OCI-LY7 (cell line): Measurements from ENCODE around the gene FLNB.

Experiments used
- EZH2phosphoT487 ChIP-seq: fragments of 200-600 bp; sonication (generic); IDR thresholded peaks from 2 replicates; pipeline ENCODE4 v1.6.1; 2018; ENCODE audit warnings: low read depth, borderline replicate concordance, mild to moderate bottlenecking, mixed run types, antibody characterized with exemption, low read length, moderate library complexity, mixed read lengths
- TF ChIP-seq, protein P1 (sequence below): fragments of 200-600 bp; sonication (generic); conservative IDR thresholded peaks from 2 replicates; pipeline ENCODE4 v1.5.1; 2014; ENCODE audit warnings: mild to moderate bottlenecking, antibody characterized with exemption, low read length, moderate library complexity, mixed read lengths

DNA sequence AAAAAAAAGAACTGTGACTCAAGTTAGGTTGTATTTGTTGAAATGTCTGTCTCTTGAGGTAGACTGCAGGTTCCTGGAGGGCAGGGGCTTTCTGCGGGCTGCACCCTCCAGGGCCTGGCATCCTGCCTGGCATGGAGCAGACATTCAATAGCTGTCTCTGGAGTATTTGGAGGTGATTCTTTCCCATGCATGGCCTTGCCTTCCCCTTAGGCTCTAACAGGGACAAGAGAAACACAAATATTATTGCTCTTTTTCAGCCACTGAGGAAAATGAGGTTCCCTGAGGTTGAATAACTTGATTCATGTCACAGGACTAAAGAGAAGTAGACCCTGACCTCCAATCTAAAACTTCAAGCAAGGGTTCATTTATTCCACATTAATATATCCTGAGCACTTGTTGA, 18.6 kb upstream of the FLNB start:
- TF ChIP-seq, protein P1, sequence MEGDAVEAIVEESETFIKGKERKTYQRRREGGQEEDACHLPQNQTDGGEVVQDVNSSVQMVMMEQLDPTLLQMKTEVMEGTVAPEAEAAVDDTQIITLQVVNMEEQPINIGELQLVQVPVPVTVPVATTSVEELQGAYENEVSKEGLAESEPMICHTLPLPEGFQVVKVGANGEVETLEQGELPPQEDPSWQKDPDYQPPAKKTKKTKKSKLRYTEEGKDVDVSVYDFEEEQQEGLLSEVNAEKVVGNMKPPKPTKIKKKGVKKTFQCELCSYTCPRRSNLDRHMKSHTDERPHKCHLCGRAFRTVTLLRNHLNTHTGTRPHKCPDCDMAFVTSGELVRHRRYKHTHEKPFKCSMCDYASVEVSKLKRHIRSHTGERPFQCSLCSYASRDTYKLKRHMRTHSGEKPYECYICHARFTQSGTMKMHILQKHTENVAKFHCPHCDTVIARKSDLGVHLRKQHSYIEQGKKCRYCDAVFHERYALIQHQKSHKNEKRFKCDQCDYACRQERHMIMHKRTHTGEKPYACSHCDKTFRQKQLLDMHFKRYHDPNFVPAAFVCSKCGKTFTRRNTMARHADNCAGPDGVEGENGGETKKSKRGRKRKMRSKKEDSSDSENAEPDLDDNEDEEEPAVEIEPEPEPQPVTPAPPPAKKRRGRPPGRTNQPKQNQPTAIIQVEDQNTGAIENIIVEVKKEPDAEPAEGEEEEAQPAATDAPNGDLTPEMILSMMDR, result no peak
- TF ChIP-seq EZH2phosphoT487, result no peak
